ENCODE data around the gene GATA3.

The GATA3 gene

DNA sequence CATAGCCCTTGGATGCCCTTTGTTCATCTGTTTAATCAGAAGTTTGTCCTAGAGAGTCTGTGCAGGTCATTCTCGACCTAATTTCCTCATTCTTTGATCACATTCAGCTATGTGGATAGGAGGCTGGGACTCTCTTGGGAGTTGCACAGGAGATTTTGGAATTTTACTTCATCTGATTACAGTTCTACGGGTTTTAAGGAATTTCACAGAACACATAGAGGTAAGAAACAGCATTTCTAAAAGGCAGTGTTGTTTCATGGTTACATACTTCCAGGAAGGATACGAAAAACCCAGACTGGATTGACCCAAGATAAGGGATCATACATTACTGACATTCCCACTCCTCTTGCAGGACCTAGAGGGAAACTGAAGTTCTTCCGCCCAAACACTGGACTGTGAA is 45.9 kb downstream of the GATA3 start:
- TF ChIP-seq, protein P1, sequence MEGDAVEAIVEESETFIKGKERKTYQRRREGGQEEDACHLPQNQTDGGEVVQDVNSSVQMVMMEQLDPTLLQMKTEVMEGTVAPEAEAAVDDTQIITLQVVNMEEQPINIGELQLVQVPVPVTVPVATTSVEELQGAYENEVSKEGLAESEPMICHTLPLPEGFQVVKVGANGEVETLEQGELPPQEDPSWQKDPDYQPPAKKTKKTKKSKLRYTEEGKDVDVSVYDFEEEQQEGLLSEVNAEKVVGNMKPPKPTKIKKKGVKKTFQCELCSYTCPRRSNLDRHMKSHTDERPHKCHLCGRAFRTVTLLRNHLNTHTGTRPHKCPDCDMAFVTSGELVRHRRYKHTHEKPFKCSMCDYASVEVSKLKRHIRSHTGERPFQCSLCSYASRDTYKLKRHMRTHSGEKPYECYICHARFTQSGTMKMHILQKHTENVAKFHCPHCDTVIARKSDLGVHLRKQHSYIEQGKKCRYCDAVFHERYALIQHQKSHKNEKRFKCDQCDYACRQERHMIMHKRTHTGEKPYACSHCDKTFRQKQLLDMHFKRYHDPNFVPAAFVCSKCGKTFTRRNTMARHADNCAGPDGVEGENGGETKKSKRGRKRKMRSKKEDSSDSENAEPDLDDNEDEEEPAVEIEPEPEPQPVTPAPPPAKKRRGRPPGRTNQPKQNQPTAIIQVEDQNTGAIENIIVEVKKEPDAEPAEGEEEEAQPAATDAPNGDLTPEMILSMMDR (conservative IDR thresholded peaks at IDR 0.05; ENCODE audit: low read depth, low read length), result no peak
- no peak for DNase-seq (ENCODE audit: low read depth)
- no peak overlapping the region for H3K4me3 ChIP-seq (ENCODE audit: low read depth, low read length)

DNA sequence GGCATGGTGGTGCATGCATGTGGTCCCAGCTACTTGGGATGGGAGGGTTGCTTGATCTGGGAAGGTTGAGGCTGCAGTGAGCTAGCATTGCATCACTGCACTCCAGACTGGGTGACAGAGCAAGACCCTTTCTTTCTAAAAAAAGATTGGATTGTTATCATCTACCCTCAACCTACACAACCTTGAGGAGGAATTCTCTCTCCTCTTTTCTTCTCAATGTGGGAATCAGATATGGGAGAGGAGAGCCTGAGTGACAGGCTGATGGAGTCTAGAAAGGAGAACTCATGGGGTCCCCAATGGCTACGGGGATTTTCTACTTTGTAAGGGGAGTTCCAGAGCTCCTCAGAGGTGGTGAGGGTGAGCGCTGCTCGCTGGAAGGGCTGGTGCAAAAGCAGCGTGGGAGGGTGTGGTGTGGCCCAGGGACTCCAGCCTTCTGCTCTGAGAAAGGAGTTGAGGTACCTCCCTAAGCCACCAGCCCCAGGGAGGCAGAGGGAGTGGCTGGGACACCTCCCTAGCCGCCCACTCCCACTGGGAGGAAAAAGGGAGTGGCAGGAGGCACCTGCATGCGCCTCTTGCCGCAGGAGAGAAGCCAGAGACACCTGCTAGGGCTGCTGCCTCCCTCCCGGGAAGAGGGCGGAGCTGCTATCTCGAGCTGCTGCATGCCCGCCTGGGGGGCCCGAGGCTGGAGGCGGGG is 48.4 kb downstream of the GATA3 start:
- TF ChIP-seq, protein P1 (conservative IDR thresholded peaks at IDR 0.05; ENCODE audit: low read depth, low read length), result no peak
- H3K4me3 ChIP-seq (ENCODE audit: low read depth, low read length), result no peak overlapping the region
- no peak for DNase-seq (ENCODE audit: low read depth)

DNA sequence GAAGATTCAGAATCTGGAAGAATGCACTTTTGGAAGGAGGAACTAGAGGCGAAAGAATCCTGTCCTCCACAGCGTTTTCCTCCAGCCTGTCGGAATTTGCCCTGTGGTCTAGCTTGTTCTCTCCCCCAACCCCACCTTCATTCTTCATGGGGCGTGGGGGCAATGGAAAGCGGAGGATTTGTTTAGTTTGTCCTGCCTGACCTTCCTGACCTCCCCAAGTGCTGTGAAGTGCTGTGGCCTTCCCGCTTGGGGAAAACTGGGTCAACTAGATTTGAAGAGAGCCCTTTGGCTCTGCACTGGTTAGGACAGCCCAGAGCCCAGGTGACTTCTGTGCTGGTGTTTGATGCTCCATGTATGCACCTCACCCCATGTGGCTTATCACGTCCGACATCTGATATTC is 49.1 kb downstream of the GATA3 start:
- no peak overlapping the region for H3K4me3 ChIP-seq (ENCODE audit: low read depth, low read length)
- no peak for DNase-seq (ENCODE audit: low read depth)
- TF ChIP-seq, protein P1 (conservative IDR thresholded peaks at IDR 0.05; ENCODE audit: low read depth, low read length), result no peak

DNA sequence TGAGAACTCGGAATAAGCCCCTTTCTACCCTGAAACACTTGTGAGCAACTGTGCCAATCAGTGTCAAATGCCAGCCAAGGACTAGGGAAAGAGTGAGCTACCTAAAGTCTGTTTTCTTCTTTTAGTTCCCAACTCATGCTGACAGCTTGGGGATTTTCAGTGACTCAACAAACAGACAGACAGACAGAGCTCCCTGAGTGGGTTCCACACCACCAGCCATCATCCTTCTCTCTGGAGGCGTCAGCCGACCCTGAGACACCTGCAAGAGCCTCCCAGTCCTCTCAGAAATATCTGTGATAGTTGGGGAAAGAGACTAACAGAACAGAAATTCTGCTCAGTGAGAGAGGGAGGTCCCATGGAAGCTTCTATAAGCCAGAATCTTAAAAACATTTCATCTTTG is 49.5 kb downstream of the GATA3 start:
- no peak for DNase-seq (ENCODE audit: low read depth)
- TF ChIP-seq, protein P1 (conservative IDR thresholded peaks at IDR 0.05; ENCODE audit: low read depth, low read length), result no peak
- no peak overlapping the region for H3K4me3 ChIP-seq (ENCODE audit: low read depth, low read length)

DNA sequence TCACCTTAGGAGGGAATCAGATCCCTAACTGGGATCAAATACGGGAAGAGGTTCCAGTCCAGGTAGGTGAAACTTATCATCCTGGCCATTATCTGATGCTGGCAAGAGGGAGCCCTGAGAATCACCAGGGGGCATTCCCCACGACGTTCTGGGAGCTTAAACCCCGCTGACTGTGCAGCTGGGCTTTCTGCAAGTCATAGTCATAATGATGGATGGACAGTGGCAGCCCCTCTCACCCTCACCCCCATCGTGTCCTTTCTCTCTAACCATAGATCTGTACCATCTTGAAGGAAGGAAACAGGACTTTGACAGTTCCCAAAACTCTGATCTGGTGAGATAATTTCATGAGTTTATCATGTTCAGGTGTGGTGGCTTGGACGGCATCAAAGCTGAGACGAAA is 50.2 kb downstream of the GATA3 start:
- TF ChIP-seq, protein P1 (conservative IDR thresholded peaks at IDR 0.05; ENCODE audit: low read depth, low read length), result no peak
- no peak overlapping the region for H3K4me3 ChIP-seq (ENCODE audit: low read depth, low read length)
- no peak for DNase-seq (ENCODE audit: low read depth)

DNA sequence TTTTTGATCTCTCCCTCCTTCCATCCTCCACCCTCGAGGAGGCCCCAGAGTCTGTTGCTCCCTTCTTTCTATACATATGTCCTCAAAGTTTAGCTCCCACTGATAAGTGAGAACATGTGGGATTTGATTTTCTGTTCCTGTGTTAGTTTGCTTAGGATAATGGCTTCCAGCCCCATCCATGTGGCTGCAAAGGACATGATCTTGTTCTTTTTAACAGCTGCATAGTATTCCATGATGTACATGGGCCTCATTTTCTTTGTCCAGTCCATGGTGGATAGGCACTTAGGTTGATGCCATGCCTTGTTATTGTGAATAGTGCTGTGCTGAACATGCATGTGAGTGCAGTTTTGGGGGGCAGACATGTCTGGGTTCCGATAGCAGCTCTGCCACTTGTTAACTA is 51.4 kb downstream of the GATA3 start:
- H3K4me3 ChIP-seq (ENCODE audit: low read depth, low read length), result no peak overlapping the region
- TF ChIP-seq, protein P1 (conservative IDR thresholded peaks at IDR 0.05; ENCODE audit: low read depth, low read length), result no peak
- no peak for DNase-seq (ENCODE audit: low read depth)

DNA sequence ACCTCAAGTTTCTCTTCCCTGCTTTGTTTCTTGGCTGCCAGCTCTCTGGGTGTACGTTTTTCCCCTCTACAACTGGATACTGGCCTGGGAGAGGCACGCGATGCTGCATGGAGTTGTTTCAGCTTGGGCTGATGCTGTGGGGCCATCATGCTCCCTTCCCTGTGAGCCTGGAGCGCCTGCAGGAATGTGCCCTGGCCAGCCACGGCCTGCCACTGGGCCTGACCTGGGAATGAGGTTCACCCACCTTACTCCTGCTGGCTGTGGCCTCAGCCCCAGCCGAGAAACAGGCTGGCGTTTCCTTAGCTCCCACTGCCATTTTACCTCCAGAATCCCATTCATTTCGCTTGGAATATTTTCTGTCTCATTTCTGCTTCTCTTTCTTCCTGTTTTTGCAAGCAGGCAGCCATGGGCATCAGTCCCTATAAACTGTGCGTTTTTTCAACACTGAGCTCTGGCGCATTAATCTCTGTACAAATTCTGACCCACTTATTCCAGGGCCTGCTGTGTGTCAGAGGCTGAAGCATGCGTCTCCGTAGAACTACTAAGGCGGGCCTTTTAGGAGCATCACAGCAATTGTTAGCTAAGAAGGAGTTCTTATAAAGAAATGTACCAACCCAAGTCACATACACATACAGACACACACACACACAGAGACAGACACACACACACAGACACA is 57.9 kb downstream of the GATA3 start:
- TF ChIP-seq, protein P1 (conservative IDR thresholded peaks at IDR 0.05; ENCODE audit: low read depth, low read length), result no peak
- H3K4me3 ChIP-seq (ENCODE audit: low read depth, low read length), result no peak overlapping the region
- no peak for DNase-seq (ENCODE audit: low read depth)

Measured in choroid plexus epithelial cell (primary cell).